AG04450 (cell line): Measurements from ENCODE around the gene UBE3D. TPM values are rescaled to one million over a fixed set of nuclear protein-coding genes. Genes with fewer than 3 reads are reported as not detected.

Source experiments
- CTCF ChIA-PET: fragments of 300-600, 350-600 bp; formaldehyde crosslinking; extraction: SDS; loops from one replicate; lab custom pipeline; 2022; ENCODE audit warnings: antibody characterized with exemption, inconsistent platforms; lab: Charles Lee
- POLR2A ChIA-PET: fragments of 350-600 bp; formaldehyde crosslinking; extraction: SDS; loops from one replicate; lab custom pipeline; 2021; ENCODE audit warnings: antibody characterized with exemption, inconsistent platforms; lab: Yijun Ruan, JAX
- DNase-seq: peaks from one replicate; pipeline ENCODE4 v3.0.0-alpha.2; 2011; ENCODE audit warnings: low read depth, low spot score
- H3K27ac ChIP-seq: one replicate; pipeline ENCODE4 v1.5.1; 2012; ENCODE audit warnings: low read depth, low read length, control low read depth
- H3K27me3 ChIP-seq: one replicate; pipeline ENCODE4 v1.6.0; 2012; ENCODE audit warnings: low read length; ENCODE audit not compliant: control insufficient read depth, insufficient read depth
- H3K4me3 ChIP-seq: 2 replicates; pipeline ENCODE4 v1.5.1; 2011; ENCODE audit warnings: mild to moderate bottlenecking, low read depth, low read length, control low read depth
- H3K9me3 ChIP-seq: 2 replicates; pipeline ENCODE4 v1.5.1; 2012; ENCODE audit warnings: low read length; ENCODE audit not compliant: control insufficient read depth, insufficient read depth
- CTCF ChIP-seq: IDR thresholded peaks from 2 replicates; pipeline ENCODE4 v1.5.1; 2011; ENCODE audit warnings: low read depth, low read length, control low read depth, inconsistent platforms
- polyA minus RNA-seq: library from RNA; depleted of rRNA, polyadenylated mRNA; stranded (reverse); fragments of >200 nt; gene quantifications from 2 replicates; pipeline ENCODE4 v1.2.3, GENCODE V29; 2011; rRNA and poly(A)+ RNA removed
- polyA plus RNA-seq: library from polyadenylated mRNA; depleted of rRNA; stranded (reverse); fragments of >200 nt; gene quantifications from 2 replicates; pipeline ENCODE4 v1.2.3, GENCODE V29; 2011; rRNA removed

The UBE3D gene
- polyA plus RNA-seq = 4.7 and 6.4 TPM in 2 replicates
- 5.9 and 8.0 TPM in 2 replicates for polyA minus RNA-seq

GRCh38 chr6:83065511-83066192 is at the start of gene UBE3D:
Gene UBE3D, minus strand, starts transcription at chr6:83065841. Its CDS starts 123 bp downstream, at chr6:83065718.
- no peak within 1 kb of the TSS for H3K27ac ChIP-seq
- no peaks in the 10 kb centered on the region for H3K27me3 ChIP-seq
- peak; percentile 61 for DNase-seq
- ChIA-PET POLR2A (interaction anchor here (0.6 to 0.9 kb wide), 4 partner anchors 53 to 817 kb away, joined by 3 to 4 read pairs (median 4); partner anchors contain the start of gene TPBG), CTCF (interaction anchor here (0.6 to 9.1 kb wide), 122 partner anchors 9 to 1166 kb away, joined by 3 to 534 read pairs (median 6); partner anchors contain the start of genes PGM3, PRSS35 and RWDD2A)
- peak; percentile 82 for TF ChIP-seq CTCF
- peak within 1 kb of the TSS; percentile 79 for H3K4me3 ChIP-seq
- H3K9me3 ChIP-seq = no peaks in the 10 kb centered on the region

- ChIA-PET POLR2A (no interaction called here), CTCF (interaction anchor here (1.7 to 2.5 kb wide), 3 partner anchors 46 to 101 kb away, joined by 6 to 7 read pairs (median 6); partner anchors contain the start of genes DOP1A and UBE3D)
- Histone ChIP-seq H3K27ac (no peak overlapping the region), H3K9me3 (no peaks in the 10 kb centered on the region), H3K4me3 (no peak overlapping the region), H3K27me3 (no peaks in the 10 kb centered on the region)
- no peak for DNase-seq
- TF ChIP-seq CTCF = no peak
These were observed 48.5 kb upstream of the UBE3D start for GRCh38 chr6:83114164-83114563.

GRCh38 chr6:83113258-83113657 is 47.6 kb upstream of the UBE3D start:
- Histone ChIP-seq H3K9me3 (no peaks in the 10 kb centered on the region), H3K4me3 (no peak overlapping the region), H3K27ac (no peak overlapping the region), H3K27me3 (no peaks in the 10 kb centered on the region)
- ChIA-PET CTCF (interaction anchor here (0.8 kb wide), 1 partner anchor 399 kb away, joined by 4 read pairs; the partner anchor contains the start of gene PRSS35), POLR2A (no interaction called here)
- no peak for TF ChIP-seq CTCF
- no peak for DNase-seq

GRCh38 chr6:83108378-83108777 is 42.7 kb upstream of the UBE3D start:
- CTCF ChIA-PET = interaction anchor here (0.9 to 3.2 kb wide), 2 partner anchors 40 to 42 kb away, joined by 3 to 16 read pairs; partner anchors contain the start of genes DOP1A and UBE3D
- Histone ChIP-seq H3K27ac (no peak overlapping the region), H3K4me3 (no peak overlapping the region), H3K27me3 (no peaks in the 10 kb centered on the region), H3K9me3 (no peaks in the 10 kb centered on the region)
- TF ChIP-seq CTCF = no peak
- POLR2A ChIA-PET = no interaction called here
- no peak for DNase-seq

- Histone ChIP-seq H3K9me3 (no peaks in the 10 kb centered on the region), H3K27me3 (no peaks in the 10 kb centered on the region), H3K27ac (no peak overlapping the region), H3K4me3 (no peak overlapping the region)
- no peak for DNase-seq
- TF ChIP-seq CTCF = no peak
- ChIA-PET POLR2A (no interaction called here), CTCF (interaction anchor here (1.4 to 4.7 kb wide), 2 partner anchors 32 to 116 kb away, joined by 4 to 44 read pairs; partner anchors contain the start of genes DOP1A and UBE3D)
These were observed 32.9 kb upstream of the UBE3D start for GRCh38 chr6:83098589-83098988.
